ENCODE measurements around the gene ABCC6.
"Not testable (repeated sequence)": the region's sequence is repeated elsewhere in the genome, so short reads cannot be mapped to it uniquely, and the experiment has no call there.

- TF ChIP-seq POLR2AphosphoS5 (IDR thresholded peaks at IDR 0.05; ENCODE audit: low read depth, low read length); CTCF (IDR thresholded peaks at IDR 0.05); ELF1 (IDR thresholded peaks at IDR 0.05); MAX (IDR thresholded peaks at IDR 0.05; ENCODE audit: low read depth); EP300 (IDR thresholded peaks at IDR 0.05; ENCODE audit: borderline replicate concordance in 1 of 2, low read depth in 1 of 2, low read length in 1 of 2); RAD21 (IDR thresholded peaks at IDR 0.05; ENCODE audit: low read length); CHD2 (IDR thresholded peaks at IDR 0.05; ENCODE audit: low read length, partially characterized antibody); EZH2phosphoT487 (IDR thresholded peaks at IDR 0.05; ENCODE audit: borderline replicate concordance, low read depth); ZBTB33 (IDR thresholded peaks at IDR 0.05; ENCODE audit: borderline replicate concordance, low read depth); JUND (IDR thresholded peaks at IDR 0.05); FOXM1 (IDR thresholded peaks at IDR 0.05; ENCODE audit: low read depth): not testable (repeated sequence)
These were observed 75.2 kb downstream of the ABCC6 start for GRCh38 chr16:16148000-16148599.

All from SK-N-SH (cell line).